Naive thymus-derived CD4-positive, alpha-beta T cell (primary cell): ENCODE measurements around the gene ASB14. TPM values are rescaled to one million over a fixed set of nuclear protein-coding genes. Genes with fewer than 3 reads are reported as not detected.
"Not testable (repeated sequence)": the region's sequence is repeated elsewhere in the genome, so short reads cannot be mapped to it uniquely, and the experiment has no call there.

Source experiments
- ATAC-seq: fragments of 150-1000 bp; cut with Tn5 transposase; 2 replicates; pipeline ENCODE4 v1.10.0; 2021; ENCODE audit warnings: mild to moderate bottlenecking, moderate library complexity
- CTCF ChIA-PET: fragments of 350-600 bp; sonication (Branson Sonifier 250); formaldehyde crosslinking; loops from one replicate; lab custom pipeline; 2021; ENCODE audit warnings: antibody characterized with exemption; lab: Charles Lee
- POLR2A ChIA-PET: fragments of 350-600 bp; sonication (Branson Sonifier 250); formaldehyde crosslinking; loops from one replicate; lab custom pipeline; 2021; ENCODE audit warnings: antibody characterized with exemption, inconsistent platforms; lab: Charles Lee
- DNase-seq, 9 donors: peaks; one replicate each; pipeline versions ENCODE4 v3.0.0 to v3.0.0-alpha.2; 2020 to 2022; ENCODE audit warnings: mixed read lengths in 1 of 9
- H3K27ac ChIP-seq: one replicate; pipeline ENCODE4 v1.7.0; 2013; ENCODE audit warnings: mild to moderate bottlenecking, low read depth, low read length, moderate library complexity
- H3K27me3 ChIP-seq, 2 donors: one replicate each; pipeline ENCODE4 v1.7.0; 2013; ENCODE audit warnings: low read length in 2 of 2, mild to moderate bottlenecking in 2 of 2, moderate library complexity in 2 of 2; ENCODE audit not compliant: control insufficient read depth in 2 of 2, insufficient read depth in 2 of 2
- H3K36me3 ChIP-seq, 3 experiments: 1 replicate in 2 of 3; 2 replicates in 1 of 3; pipeline ENCODE4 v1.7.0; 2013; ENCODE audit warnings: low read length in 3 of 3, mild to moderate bottlenecking in 3 of 3, moderate library complexity in 1 of 3; ENCODE audit not compliant: insufficient read depth in 3 of 3, control insufficient read depth in 2 of 3
- H3K4me1 ChIP-seq, 2 donors: one replicate each; pipeline ENCODE4 v1.7.0; 2013; ENCODE audit warnings: low read length in 2 of 2, mild to moderate bottlenecking in 2 of 2, moderate library complexity in 1 of 2; ENCODE audit not compliant: control insufficient read depth in 2 of 2, insufficient read depth in 2 of 2
- H3K4me3 ChIP-seq: 2 replicates; pipeline ENCODE4 v1.7.0; 2013; ENCODE audit warnings: mild to moderate bottlenecking, low read length
- H3K9me3 ChIP-seq, 3 experiments: 1 replicate in 2 of 3; 2 replicates in 1 of 3; pipeline ENCODE4 v1.7.0; 2013; ENCODE audit warnings: low read length in 3 of 3; ENCODE audit not compliant: control insufficient read depth in 2 of 3
- H3K27ac Mint-ChIP-seq, 9 donors: one replicate each; pipeline ENCODE4 v1.8.0; 2020 to 2022; ENCODE audit warnings: mixed read lengths in 9 of 9, mild to moderate bottlenecking in 8 of 9, moderate library complexity in 5 of 9, inconsistent platforms in 2 of 9
- H3K27me3 Mint-ChIP-seq, 5 donors: one replicate each; pipeline ENCODE4 v1.8.0; 2021 to 2022; ENCODE audit warnings: mixed read lengths in 5 of 5, mild to moderate bottlenecking in 1 of 5
- H3K36me3 Mint-ChIP-seq, 5 donors: one replicate each; pipeline ENCODE4 v1.8.0; 2020 to 2022; ENCODE audit warnings: mixed read lengths in 5 of 5, mild to moderate bottlenecking in 3 of 5, inconsistent platforms in 1 of 5
- H3K4me1 Mint-ChIP-seq, 7 donors: one replicate each; pipeline ENCODE4 v1.8.0; 2020 to 2022; ENCODE audit warnings: mixed read lengths in 7 of 7, mild to moderate bottlenecking in 3 of 7, inconsistent platforms in 1 of 7
- H3K4me3 Mint-ChIP-seq, 10 donors: one replicate each; pipeline ENCODE4 v1.8.0; 2020 to 2022; ENCODE audit warnings: mild to moderate bottlenecking in 10 of 10, mixed read lengths in 10 of 10, moderate library complexity in 6 of 10, inconsistent platforms in 2 of 10
- H3K9me3 Mint-ChIP-seq, 11 donors: one replicate each; pipeline ENCODE4 v1.8.0; 2020 to 2022; ENCODE audit warnings: mixed read lengths in 11 of 11, mild to moderate bottlenecking in 4 of 11, inconsistent platforms in 1 of 11, moderate library complexity in 1 of 11
- intact Hi-C, 2 donors: fragments of 100-400 bp; cut with micrococcal nuclease; formaldehyde crosslinking; loops; one replicate each; pipeline ENCODE4 v1.15.1; 2023
- polyA plus RNA-seq, 2 donors: library from polyadenylated mRNA; unstranded; fragments of 300-500 nt; fragmentation: Illumina TruSeq; gene quantifications; one replicate each; pipeline ENCODE4 v1.2.3, GENCODE V29; 2021
- total RNA-seq, 6 experiments: library from RNA in 5 of 6; stranded (reverse) in 5 of 6; gene quantifications; 1 replicate in 5 of 6; 2 replicates in 1 of 6; pipeline ENCODE4 v1.2.3 and lab custom pipeline; 2021 to 2026

ASB14 gene
- total RNA-seq (not detected), polyA plus RNA-seq (under 1 TPM; 0.30 to 0.66 TPM), total RNA-seq (lab: John Stamatoyannopoulos, UW) (not detected)

DNA sequence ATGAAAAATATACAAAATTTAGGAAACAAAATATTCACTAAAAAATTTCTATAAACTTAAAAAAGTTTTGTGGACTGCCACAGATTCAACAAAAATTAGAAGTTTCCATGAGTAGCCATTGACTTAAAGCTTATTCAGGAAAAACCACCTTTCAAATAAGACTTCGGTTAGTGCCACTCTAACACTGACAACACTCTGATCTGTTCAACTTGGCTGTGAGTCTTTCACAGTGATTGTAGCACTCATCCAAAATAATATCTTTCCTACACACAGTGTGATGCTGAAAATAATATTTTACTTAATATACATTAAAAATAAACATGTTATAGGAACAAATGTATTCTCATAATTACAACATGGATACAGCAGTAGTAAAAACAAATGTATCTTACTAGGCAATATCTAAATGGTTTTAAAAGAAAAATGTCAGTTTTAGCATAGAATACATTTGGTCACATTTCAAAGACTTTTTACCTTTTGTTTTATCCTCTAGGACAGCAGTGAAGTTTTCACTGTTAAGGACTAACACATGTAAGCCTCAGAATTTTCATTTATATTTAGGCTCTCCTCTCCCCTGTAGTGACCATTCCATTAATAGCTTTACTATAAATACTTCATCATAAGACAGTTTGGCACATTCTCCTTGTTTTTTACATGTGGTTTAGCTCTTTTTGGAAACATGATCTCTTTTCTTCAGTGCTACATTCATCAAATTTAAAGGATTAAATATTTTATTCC lies at the start of gene ASB14:
Gene ASB14 (minus strand): TSS at position 527 of the 738 bp plus-strand sequence. CDS start 652 bp downstream, outside the sequence.
- DNase-seq = no peak
- Mint-ChIP-seq H3K27me3 (peaks cover 10 to 25% (median 21%) of the 10 kb centered on the region in 5 donors), H3K4me1 (peaks cover 0 to 3% (median 0%) of the 10 kb centered on the region in 7 donors), H3K9me3 (peaks cover 0 to 4% (median 0%) of the 10 kb centered on the region in 11 donors), H3K36me3 (peaks cover 0 to 6% (median 0%) of the 10 kb centered on the region in 5 donors), H3K4me3 (no peak within 1 kb of the TSS), H3K27ac (no peak within 1 kb of the TSS)
- Histone ChIP-seq H3K36me3 (no peaks in the 10 kb centered on the region), H3K27me3 (peaks cover 0 to 4% of the 10 kb centered on the region in 2 donors), H3K4me3 (no peak within 1 kb of the TSS), H3K4me1 (no peaks in the 10 kb centered on the region), H3K9me3 (no peaks in the 10 kb centered on the region), H3K27ac (no peak within 1 kb of the TSS)
- POLR2A ChIA-PET = no interaction called here
- intact Hi-C loops = no loop called here
- ATAC-seq = no peak
- CTCF ChIA-PET = no interaction called here

- DNase-seq, H3K4me1 Mint-ChIP-seq, intact Hi-C loops: not testable (repeated sequence)
Measured at GRCh38 chr3:57339071-57339642, 46.7 kb upstream of the ASB14 start.

GRCh38 chr3:57338272-57339070 lies 46.0 kb upstream of the ASB14 start:
- H3K27ac Mint-ChIP-seq, H3K4me3 Mint-ChIP-seq, H3K9me3 Mint-ChIP-seq, H3K36me3 ChIP-seq, H3K27ac ChIP-seq, H3K4me1 Mint-ChIP-seq, intact Hi-C loops, POLR2A ChIA-PET, ATAC-seq, CTCF ChIA-PET, H3K36me3 Mint-ChIP-seq, H3K27me3 ChIP-seq, H3K4me1 ChIP-seq, H3K4me3 ChIP-seq, DNase-seq, H3K9me3 ChIP-seq: not testable (repeated sequence)
- H3K27me3 Mint-ChIP-seq = peaks cover 15 to 24% (median 22%) of the 10 kb centered on the region in 5 donors

More at GRCh38 chr3:57339071-57339642, 46.7 kb upstream of the ASB14 start:
- CTCF ChIA-PET, H3K9me3 Mint-ChIP-seq, H3K36me3 ChIP-seq, H3K27ac ChIP-seq, H3K9me3 ChIP-seq, H3K4me1 ChIP-seq, POLR2A ChIA-PET, H3K4me3 Mint-ChIP-seq, H3K36me3 Mint-ChIP-seq, H3K27me3 ChIP-seq, H3K4me3 ChIP-seq, ATAC-seq, H3K27ac Mint-ChIP-seq: not testable (repeated sequence)
- H3K27me3 Mint-ChIP-seq = peaks cover 12 to 24% (median 19%) of the 10 kb centered on the region in 5 donors

- Mint-ChIP-seq H3K36me3 (no peaks in the 10 kb centered on the region), H3K4me1 (no peaks in the 10 kb centered on the region), H3K27ac (no peak overlapping the region), H3K27me3 (peaks cover 17 to 22% (median 20%) of the 10 kb centered on the region in 5 donors), H3K4me3 (no peak overlapping the region), H3K9me3 (peaks cover 0 to 6% (median 0%) of the 10 kb centered on the region in 11 donors)
- ATAC-seq (no peak), DNase-seq (no peak)
- POLR2A ChIA-PET = no interaction called here
- CTCF ChIA-PET = interaction anchor here (0.6 kb wide), 1 partner anchor 10 kb away, joined by 3 read pairs; no protein-coding TSS in a partner anchor
- Histone ChIP-seq H3K27me3 (no peaks in the 10 kb centered on the region), H3K27ac (no peak overlapping the region), H3K4me1 (no peaks in the 10 kb centered on the region), H3K36me3 (no peaks in the 10 kb centered on the region), H3K9me3 (no peaks in the 10 kb centered on the region), H3K4me3 (no peak overlapping the region)
- intact Hi-C loops = no loop called here
Measured at GRCh38 chr3:57335283-57335938, 42.9 kb upstream of the ASB14 start.

DNA sequence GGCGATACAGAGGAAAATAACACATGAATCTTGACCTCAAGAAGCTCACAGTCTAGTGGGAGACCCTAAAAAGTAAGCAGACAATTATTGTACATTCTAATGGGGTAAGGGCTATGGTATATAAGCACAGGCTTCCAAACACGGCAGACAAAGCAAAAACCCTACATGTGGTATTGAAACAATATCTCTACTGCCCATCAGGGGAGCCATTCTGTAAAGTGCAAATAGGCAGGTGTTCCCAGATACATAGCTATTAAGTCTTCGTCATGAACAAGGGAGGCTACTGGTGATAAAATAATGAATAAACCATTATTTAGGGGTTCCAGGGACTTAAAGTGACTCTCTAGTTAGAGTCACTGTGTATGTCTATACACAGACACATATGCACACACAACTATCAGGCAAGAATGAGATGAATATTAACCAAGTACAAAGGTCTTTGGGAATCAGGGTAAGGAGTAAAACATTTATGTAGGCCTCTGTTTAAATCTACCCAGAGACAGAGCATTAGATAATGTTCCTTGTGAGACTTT lies 38.7 kb upstream of the ASB14 start:
- intact Hi-C loops = no loop called here
- H3K27ac Mint-ChIP-seq = no peak overlapping the region
- H3K4me3 Mint-ChIP-seq = no peak overlapping the region
- H3K36me3 Mint-ChIP-seq = no peaks in the 10 kb centered on the region
- no peaks in the 10 kb centered on the region for H3K4me1 Mint-ChIP-seq
- peaks cover 12 to 17% (median 14%) of the 10 kb centered on the region in 5 donors for H3K27me3 Mint-ChIP-seq
- ChIA-PET POLR2A (no interaction called here), CTCF (no interaction called here)
- Histone ChIP-seq H3K36me3 (no peaks in the 10 kb centered on the region), H3K4me3 (no peak overlapping the region), H3K9me3 (no peaks in the 10 kb centered on the region), H3K27me3 (no peaks in the 10 kb centered on the region), H3K4me1 (no peaks in the 10 kb centered on the region), H3K27ac (no peak overlapping the region)
- H3K9me3 Mint-ChIP-seq = peaks cover 0 to 5% (median 0%) of the 10 kb centered on the region in 11 donors
- DNase-seq = no peak
- no peak for ATAC-seq

DNA sequence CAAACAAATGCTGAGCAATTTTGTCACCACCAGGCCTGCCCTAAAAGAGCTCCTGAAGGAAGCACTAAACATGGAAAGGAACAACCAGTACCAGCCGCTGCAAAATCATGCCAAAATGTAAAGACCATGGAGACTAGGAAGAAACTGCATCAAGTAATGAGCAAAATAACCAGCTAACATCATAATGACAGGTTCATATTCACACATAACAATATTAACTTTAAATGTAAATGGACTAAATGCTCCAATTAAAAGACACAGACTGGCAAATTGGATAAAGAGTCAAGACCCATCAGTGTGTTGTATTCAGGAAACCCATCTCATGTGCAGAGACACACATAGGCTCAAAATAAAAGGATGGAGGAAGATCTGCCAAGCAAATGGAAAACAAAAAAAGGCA lies 34.0 kb upstream of the ASB14 start:
- H3K27ac ChIP-seq, H3K9me3 Mint-ChIP-seq, H3K27ac Mint-ChIP-seq, CTCF ChIA-PET, H3K4me1 ChIP-seq, H3K4me3 Mint-ChIP-seq, DNase-seq, intact Hi-C loops, H3K4me3 ChIP-seq, H3K36me3 Mint-ChIP-seq, H3K4me1 Mint-ChIP-seq, POLR2A ChIA-PET, ATAC-seq, H3K36me3 ChIP-seq, H3K9me3 ChIP-seq, H3K27me3 ChIP-seq: not testable (repeated sequence)
- peaks cover 5 to 18% (median 14%) of the 10 kb centered on the region in 5 donors for H3K27me3 Mint-ChIP-seq
